OCI-LY3 (cell line): ENCODE results near the gene ELMO1.
A peak's percentile ranks its signal among the peaks of the same experiment; 100 is the strongest.

Source experiments
- H2AFZ ChIP-seq: fragments of 200-600, 300-600 bp; shearing (Covaris generic); 2 replicates; pipeline ENCODE4 v1.6.0; 2014; ENCODE audit warnings: antibody characterized with exemption, low read depth, low read length
- H3K27ac ChIP-seq: fragments of 200-600, 300-600 bp; sonication (generic); 2 replicates; pipeline ENCODE4 v1.5.1; 2014; ENCODE audit warnings: mild to moderate bottlenecking, low read length, moderate library complexity, mixed read lengths
- H3K27me3 ChIP-seq: fragments of 200-600, 300-600 bp; sonication (generic); 2 replicates; pipeline ENCODE4 v1.6.1; 2014; ENCODE audit warnings: low read depth, low read length, mixed read lengths
- H3K36me3 ChIP-seq: fragments of 200-600, 300-600 bp; sonication (generic); replicated peaks from 2 replicates; pipeline ENCODE3; 2014; ENCODE audit warnings: low read depth, low read length, mixed read lengths
- H3K4me1 ChIP-seq: fragments of 300-600, 200-600 bp; sonication (generic); 2 replicates; pipeline ENCODE4 v1.6.1; 2014; ENCODE audit warnings: low read length, mixed read lengths
- H3K4me2 ChIP-seq: fragments of 200-600, 300-600 bp; sonication (generic); 2 replicates; pipeline ENCODE4 v1.6.1; 2014; ENCODE audit warnings: low read length, mixed read lengths
- H3K4me3 ChIP-seq: fragments of 300-600, 200-600 bp; sonication (generic); 2 replicates; pipeline ENCODE4 v1.5.1; 2014; ENCODE audit warnings: antibody characterized with exemption, mild to moderate bottlenecking, low read length, moderate library complexity
- H3K79me2 ChIP-seq: fragments of 300-600, 200-600 bp; shearing (Covaris generic); 2 replicates; pipeline ENCODE4 v1.6.1; 2014; ENCODE audit warnings: mild to moderate bottlenecking, low read length, mixed read lengths
- H3K9ac ChIP-seq: fragments of 300-600, 200-600 bp; shearing (Covaris generic); 2 replicates; pipeline ENCODE4 v1.6.0; 2014; ENCODE audit warnings: mild to moderate bottlenecking, low read length, moderate library complexity
- H3K9me3 ChIP-seq: fragments of 200-600, 300-600 bp; shearing (Covaris generic); 2 replicates; pipeline ENCODE4 v1.6.1; 2014; ENCODE audit warnings: low read length, mixed read lengths; ENCODE audit not compliant: insufficient read depth
- H4K20me1 ChIP-seq: fragments of 200-600, 300-600 bp; sonication (generic); 2 replicates; pipeline ENCODE4 v1.6.1; 2016; ENCODE audit warnings: low read length, mixed read lengths; ENCODE audit not compliant: insufficient read depth
- EZH2phosphoT487 ChIP-seq: fragments of 200-600 bp; shearing (Covaris generic); IDR thresholded peaks from 2 replicates; pipeline ENCODE4 v1.6.1; 2018; ENCODE audit warnings: antibody characterized with exemption, mixed run types, low read depth
- TF ChIP-seq, protein P1 (sequence below): fragments of 200-600, 300-600 bp; sonication (generic); IDR thresholded peaks from 2 replicates; pipeline ENCODE4 v1.5.1; 2014; ENCODE audit warnings: antibody characterized with exemption, low read length, low read depth

The ELMO1 gene

GRCh38 chr7:37356911-37357636, 91.6 kb downstream of the ELMO1 start:
- H3K4me2 ChIP-seq = no peak overlapping the region
- H3K9me3 ChIP-seq = no peaks in the 10 kb centered on the region
- peaks cover 14% of the 10 kb centered on the region for H3K4me1 ChIP-seq
- no peaks in the 10 kb centered on the region; the same call in 1 of the 2 replicates for H3K27me3 ChIP-seq
- H3K9ac ChIP-seq = no peak overlapping the region
- H3K27ac ChIP-seq = no peak overlapping the region
- H3K79me2 ChIP-seq = peaks cover 16% of the 10 kb centered on the region
- no peak overlapping the region for H3K4me3 ChIP-seq
- peaks cover 4% of the 10 kb centered on the region; the same call in 1 of the 2 replicates for H4K20me1 ChIP-seq
- no peaks in the 10 kb centered on the region for H3K36me3 ChIP-seq
- H2AFZ ChIP-seq = no peak overlapping the region
- TF ChIP-seq EZH2phosphoT487 = no peak
- TF ChIP-seq, protein P1, sequence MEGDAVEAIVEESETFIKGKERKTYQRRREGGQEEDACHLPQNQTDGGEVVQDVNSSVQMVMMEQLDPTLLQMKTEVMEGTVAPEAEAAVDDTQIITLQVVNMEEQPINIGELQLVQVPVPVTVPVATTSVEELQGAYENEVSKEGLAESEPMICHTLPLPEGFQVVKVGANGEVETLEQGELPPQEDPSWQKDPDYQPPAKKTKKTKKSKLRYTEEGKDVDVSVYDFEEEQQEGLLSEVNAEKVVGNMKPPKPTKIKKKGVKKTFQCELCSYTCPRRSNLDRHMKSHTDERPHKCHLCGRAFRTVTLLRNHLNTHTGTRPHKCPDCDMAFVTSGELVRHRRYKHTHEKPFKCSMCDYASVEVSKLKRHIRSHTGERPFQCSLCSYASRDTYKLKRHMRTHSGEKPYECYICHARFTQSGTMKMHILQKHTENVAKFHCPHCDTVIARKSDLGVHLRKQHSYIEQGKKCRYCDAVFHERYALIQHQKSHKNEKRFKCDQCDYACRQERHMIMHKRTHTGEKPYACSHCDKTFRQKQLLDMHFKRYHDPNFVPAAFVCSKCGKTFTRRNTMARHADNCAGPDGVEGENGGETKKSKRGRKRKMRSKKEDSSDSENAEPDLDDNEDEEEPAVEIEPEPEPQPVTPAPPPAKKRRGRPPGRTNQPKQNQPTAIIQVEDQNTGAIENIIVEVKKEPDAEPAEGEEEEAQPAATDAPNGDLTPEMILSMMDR = no peak

- H3K9me3 ChIP-seq = no peaks in the 10 kb centered on the region
- H3K4me2 ChIP-seq = peak overlapping the region; percentile 60
- TF ChIP-seq EZH2phosphoT487 = no peak
- TF ChIP-seq, protein P1 = no peak
- H3K79me2 ChIP-seq = peaks cover 21% of the 10 kb centered on the region
- H4K20me1 ChIP-seq = peaks cover 4% of the 10 kb centered on the region; the same call in 1 of the 2 replicates
- H3K27ac ChIP-seq = no peak overlapping the region
- no peaks in the 10 kb centered on the region; the same call in 1 of the 2 replicates for H3K27me3 ChIP-seq
- H3K9ac ChIP-seq = no peak overlapping the region
- H3K36me3 ChIP-seq = no peaks in the 10 kb centered on the region
- H3K4me1 ChIP-seq = peaks cover 21% of the 10 kb centered on the region
- H3K4me3 ChIP-seq = peak overlapping the region; percentile 9; the same call in 1 of the 2 replicates
- H2AFZ ChIP-seq = peak overlapping the region; percentile 9; the same call in 1 of the 2 replicates
Observed at GRCh38 chr7:37354656-37355131, 94.0 kb downstream of the ELMO1 start.

- H3K79me2 ChIP-seq = peaks cover 21% of the 10 kb centered on the region
- H4K20me1 ChIP-seq = 0 out of 2 replicates have a peak, but pooled peaks cover 4% of the 10 kb centered on the region
- H3K4me2 ChIP-seq = peak overlapping the region; percentile 91
- no peaks in the 10 kb centered on the region for H3K36me3 ChIP-seq
- no peak overlapping the region for H3K27ac ChIP-seq
- no peak overlapping the region for H3K9ac ChIP-seq
- H3K4me3 ChIP-seq = peak overlapping the region; percentile 87
- H3K4me1 ChIP-seq = peaks cover 21% of the 10 kb centered on the region
- no peaks in the 10 kb centered on the region; the same call in 1 of the 2 replicates for H3K27me3 ChIP-seq
- no peaks in the 10 kb centered on the region for H3K9me3 ChIP-seq
- H2AFZ ChIP-seq = peak overlapping the region; percentile 9; the same call in 1 of the 2 replicates
- TF ChIP-seq, protein P1 = no peak
- TF ChIP-seq EZH2phosphoT487 = no peak
Observed at GRCh38 chr7:37353949-37354655, 94.6 kb downstream of the ELMO1 start.
